ENCODE results near the gene TPSB2. TPM values are rescaled to one million over a fixed set of nuclear protein-coding genes. Genes with fewer than 3 reads are reported as not detected.
A peak's percentile ranks its signal among the peaks of the same experiment; 100 is the strongest.
"Not testable (repeated sequence)": the region's sequence is repeated elsewhere in the genome, so short reads cannot be mapped to it uniquely, and the experiment has no call there.

Gene TPSB2
- total RNA-seq, 1 donor from 2014 or later: not detected

DNA sequence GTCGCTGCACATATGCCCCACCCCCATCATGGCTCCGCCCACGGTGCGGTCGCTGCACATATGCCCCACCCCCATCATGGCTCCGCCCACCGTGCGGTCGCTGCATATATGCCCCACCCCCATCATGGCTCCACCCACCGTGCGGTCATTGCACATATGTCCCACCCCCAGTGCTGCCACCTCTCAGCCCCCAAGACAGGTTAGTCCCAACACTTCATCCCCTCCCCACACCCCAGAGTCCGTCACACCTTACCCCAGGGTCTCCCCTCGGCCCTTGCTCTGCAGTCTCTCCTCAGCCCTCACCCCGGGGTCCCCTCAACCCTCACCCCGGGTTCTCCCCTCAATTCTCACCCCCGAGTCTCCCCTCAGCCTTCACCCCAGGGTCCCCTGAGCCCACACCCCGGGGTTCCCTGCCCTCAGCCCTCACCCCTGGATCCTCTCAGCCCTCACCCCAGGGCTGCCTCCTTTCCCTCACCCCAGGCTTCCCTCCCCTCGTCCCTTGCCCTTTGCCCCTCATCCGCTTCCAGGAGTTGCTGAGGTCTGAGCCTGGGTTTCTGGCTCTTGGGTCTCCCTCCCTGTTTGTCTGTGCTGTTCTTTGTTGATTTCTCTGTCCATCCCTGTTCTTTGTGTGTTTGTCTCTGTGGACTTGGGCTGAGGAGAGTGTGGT, 30.5 kb downstream of the TPSB2 start:
- FAIRE-seq (no peak), DNase-seq (ENCODE audit: low read depth) (no peak)
- no peaks in the 10 kb centered on the region for H3K9me3 ChIP-seq (ENCODE audit: insufficient read depth, low read depth, low read length)
- no peak overlapping the region for H3K9ac ChIP-seq (ENCODE audit: low read length)
- Mint-ChIP-seq H3K27ac (ENCODE audit: unreplicated experiment) (no peak overlapping the region), H3K27me3 (ENCODE audit: low read depth, unreplicated experiment) (peaks cover 11% of the 10 kb centered on the region), H3K4me1 (ENCODE audit: low read depth, unreplicated experiment) (no peaks in the 10 kb centered on the region), H3K36me3 (ENCODE audit: low read depth, unreplicated experiment) (peaks cover 6% of the 10 kb centered on the region), H3K9me3 (ENCODE audit: unreplicated experiment) (no peaks in the 10 kb centered on the region), H3K4me3 (ENCODE audit: unreplicated experiment) (peak overlapping the region; percentile 64)
- no peaks in the 10 kb centered on the region for H3K36me3 ChIP-seq (ENCODE audit: insufficient read depth, low read length)
- H3K4me1 ChIP-seq (ENCODE audit: insufficient read depth, low read length): peaks cover 2% of the 10 kb centered on the region
- no peak for TF ChIP-seq EZH2 (IDR thresholded peaks at IDR 0.05; ENCODE audit: insufficient read depth, low read length)
- TF ChIP-seq, protein P1, sequence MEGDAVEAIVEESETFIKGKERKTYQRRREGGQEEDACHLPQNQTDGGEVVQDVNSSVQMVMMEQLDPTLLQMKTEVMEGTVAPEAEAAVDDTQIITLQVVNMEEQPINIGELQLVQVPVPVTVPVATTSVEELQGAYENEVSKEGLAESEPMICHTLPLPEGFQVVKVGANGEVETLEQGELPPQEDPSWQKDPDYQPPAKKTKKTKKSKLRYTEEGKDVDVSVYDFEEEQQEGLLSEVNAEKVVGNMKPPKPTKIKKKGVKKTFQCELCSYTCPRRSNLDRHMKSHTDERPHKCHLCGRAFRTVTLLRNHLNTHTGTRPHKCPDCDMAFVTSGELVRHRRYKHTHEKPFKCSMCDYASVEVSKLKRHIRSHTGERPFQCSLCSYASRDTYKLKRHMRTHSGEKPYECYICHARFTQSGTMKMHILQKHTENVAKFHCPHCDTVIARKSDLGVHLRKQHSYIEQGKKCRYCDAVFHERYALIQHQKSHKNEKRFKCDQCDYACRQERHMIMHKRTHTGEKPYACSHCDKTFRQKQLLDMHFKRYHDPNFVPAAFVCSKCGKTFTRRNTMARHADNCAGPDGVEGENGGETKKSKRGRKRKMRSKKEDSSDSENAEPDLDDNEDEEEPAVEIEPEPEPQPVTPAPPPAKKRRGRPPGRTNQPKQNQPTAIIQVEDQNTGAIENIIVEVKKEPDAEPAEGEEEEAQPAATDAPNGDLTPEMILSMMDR (IDR thresholded peaks at IDR 0.05; ENCODE audit: insufficient read depth, low read depth, low read length): no peak
- H3K27ac ChIP-seq (ENCODE audit: low read depth, low read length): no peak overlapping the region
- H4K20me1 ChIP-seq (ENCODE audit: insufficient read depth, low read length): peaks cover 18% of the 10 kb centered on the region
- H3K27me3 ChIP-seq (ENCODE audit: insufficient read depth, low read length): no peaks in the 10 kb centered on the region
- no peak overlapping the region for H3K4me2 ChIP-seq (ENCODE audit: low read length)
- H3K79me2 ChIP-seq (ENCODE audit: insufficient read depth, low read length): no peaks in the 10 kb centered on the region
- H2AFZ ChIP-seq (ENCODE audit: low read depth, low read length): no peak overlapping the region
- H3K4me3 ChIP-seq (ENCODE audit: insufficient read depth, low read depth, low read length): no peak overlapping the region

- H3K27me3 Mint-ChIP-seq (ENCODE audit: low read depth, unreplicated experiment): peaks cover 11% of the 10 kb centered on the region
- H3K79me2 ChIP-seq (ENCODE audit: insufficient read depth, low read length); H3K27ac ChIP-seq (ENCODE audit: low read depth, low read length); H3K4me3 ChIP-seq (ENCODE audit: insufficient read depth, low read depth, low read length); FAIRE-seq; H3K9me3 ChIP-seq (ENCODE audit: insufficient read depth, low read depth, low read length); H2AFZ ChIP-seq (ENCODE audit: low read depth, low read length); H3K4me2 ChIP-seq (ENCODE audit: low read length); H3K27ac Mint-ChIP-seq (ENCODE audit: unreplicated experiment); H3K9ac ChIP-seq (ENCODE audit: low read length); H3K27me3 ChIP-seq (ENCODE audit: insufficient read depth, low read length); H3K36me3 Mint-ChIP-seq (ENCODE audit: low read depth, unreplicated experiment); H3K9me3 Mint-ChIP-seq (ENCODE audit: unreplicated experiment); DNase-seq (ENCODE audit: low read depth); H3K4me3 Mint-ChIP-seq (ENCODE audit: unreplicated experiment); H3K4me1 ChIP-seq (ENCODE audit: insufficient read depth, low read length); H3K36me3 ChIP-seq (ENCODE audit: insufficient read depth, low read length); H3K4me1 Mint-ChIP-seq (ENCODE audit: low read depth, unreplicated experiment): not testable (repeated sequence)
- H4K20me1 ChIP-seq (ENCODE audit: insufficient read depth, low read length): peaks cover 24% of the 10 kb centered on the region
Observed at GRCh38 chr16:1198671-1199346, 31.2 kb downstream of the TPSB2 start.

DNA sequence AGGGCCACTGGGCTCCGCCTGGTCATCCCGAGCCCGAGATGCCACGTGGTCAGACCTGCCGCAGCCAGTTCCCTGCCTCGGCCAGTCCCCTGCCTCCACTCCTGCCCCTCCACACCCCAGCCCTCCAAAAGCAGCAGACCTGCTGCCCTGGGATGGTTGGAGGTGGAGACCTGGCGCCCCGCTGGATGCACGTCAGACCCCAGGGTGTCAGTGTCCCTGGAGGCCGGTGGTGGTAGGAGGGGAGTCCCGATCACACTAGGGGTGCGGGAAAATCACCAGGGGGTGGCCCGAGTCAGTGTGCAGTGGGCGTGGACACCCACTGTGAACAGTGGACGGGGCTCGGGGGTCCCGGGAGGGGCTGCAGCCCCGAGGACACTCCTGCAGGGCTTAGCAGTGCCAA, 31.8 kb downstream of the TPSB2 start:
- no peaks in the 10 kb centered on the region for H3K79me2 ChIP-seq (ENCODE audit: insufficient read depth, low read length)
- H3K4me1 Mint-ChIP-seq (ENCODE audit: low read depth, unreplicated experiment): no peaks in the 10 kb centered on the region

More for the DNA sequence above, 31.8 kb downstream of the TPSB2 start:
- TF ChIP-seq, protein P1 (IDR thresholded peaks at IDR 0.05; ENCODE audit: insufficient read depth, low read depth, low read length): no peak
- no peak for TF ChIP-seq EZH2 (IDR thresholded peaks at IDR 0.05; ENCODE audit: insufficient read depth, low read length)
- Mint-ChIP-seq H3K27ac (ENCODE audit: unreplicated experiment) (no peak overlapping the region), H3K27me3 (ENCODE audit: low read depth, unreplicated experiment) (peaks cover 11% of the 10 kb centered on the region), H3K9me3 (ENCODE audit: unreplicated experiment) (no peaks in the 10 kb centered on the region), H3K36me3 (ENCODE audit: low read depth, unreplicated experiment) (peaks cover 6% of the 10 kb centered on the region), H3K4me3 (ENCODE audit: unreplicated experiment) (no peak overlapping the region)
- Histone ChIP-seq H3K9ac (ENCODE audit: low read length) (no peak overlapping the region), H4K20me1 (ENCODE audit: insufficient read depth, low read length) (peaks cover 31% of the 10 kb centered on the region), H2AFZ (ENCODE audit: low read depth, low read length) (no peak overlapping the region), H3K27me3 (ENCODE audit: insufficient read depth, low read length) (no peaks in the 10 kb centered on the region), H3K27ac (ENCODE audit: low read depth, low read length) (no peak overlapping the region), H3K4me1 (ENCODE audit: insufficient read depth, low read length) (peaks cover 2% of the 10 kb centered on the region), H3K9me3 (ENCODE audit: insufficient read depth, low read depth, low read length) (no peaks in the 10 kb centered on the region), H3K4me2 (ENCODE audit: low read length) (no peak overlapping the region), H3K36me3 (ENCODE audit: insufficient read depth, low read length) (no peaks in the 10 kb centered on the region), H3K4me3 (ENCODE audit: insufficient read depth, low read depth, low read length) (no peak overlapping the region)
- FAIRE-seq: no peak
- no peak for DNase-seq (ENCODE audit: low read depth)

Data from astrocyte (in vitro differentiated cells and primary cell).